ENCODE data around the gene LCP2.

GRCh38 chr5:170308686-170309085, 11.1 kb upstream of the LCP2 start:
- TF ChIP-seq CTCF (conservative IDR thresholded peaks at IDR 0.05 in 1 of 2, IDR thresholded peaks at IDR 0.05 in 1 of 2; ENCODE audit: extremely low read depth in 1 of 2, insufficient read depth in 1 of 2, low read depth in 1 of 2, low read length in 2 of 2) (no peak), EZH2 (IDR thresholded peaks at IDR 0.05; ENCODE audit: borderline replicate concordance, low read length) (no peak)
